Measurements from ENCODE around the gene C19orf53. TPM values are rescaled to one million over a fixed set of nuclear protein-coding genes. Genes with fewer than 3 reads are reported as not detected.

The C19orf53 gene
- total RNA-seq, 4 donors from 2014 or later: 158 to 283 (median 222) TPM

- Histone ChIP-seq H3K27ac (no peak overlapping the region), H3K4me1 (peaks cover 0 to 2% of the 10 kb centered on the region in 2 donors), H3K4me3 (no peak overlapping the region), H3K9me3 (no peaks in the 10 kb centered on the region), H3K36me3 (peaks cover 0 to 85% of the 10 kb centered on the region in 2 donors), H3K27me3 (no peaks in the 10 kb centered on the region)
- DNase-seq (no peak), ATAC-seq (no peak)
- in situ Hi-C loops (cut with MboI; ENCODE audit: low sequenced_read_pairs in 4 of 4) (no loop called here), intact Hi-C loops (cut with DNase I; ENCODE audit: low total_unique reads) (no loop called here)
- no peak for TF ChIP-seq CTCF (IDR thresholded peaks at IDR 0.05 in 4 of 5, conservative IDR thresholded peaks at IDR 0.05 in 1 of 5)
- TF ChIP-seq POLR2A (IDR thresholded peaks at IDR 0.05): no peak
Measured at GRCh38 chr19:13758795-13759194, 15.5 kb upstream of the C19orf53 start.

GRCh38 chr19:13761423-13761822, 12.8 kb upstream of the C19orf53 start:
- Histone ChIP-seq H3K4me1 (peaks cover 8 to 9% of the 10 kb centered on the region in 2 donors), H3K36me3 (peaks cover 0 to 59% of the 10 kb centered on the region in 2 donors), H3K9me3 (no peaks in the 10 kb centered on the region), H3K27me3 (no peaks in the 10 kb centered on the region), H3K4me3 (no peak overlapping the region), H3K27ac (no peak overlapping the region)
- TF ChIP-seq CTCF (IDR thresholded peaks at IDR 0.05 in 4 of 5, conservative IDR thresholded peaks at IDR 0.05 in 1 of 5): no peak
- TF ChIP-seq POLR2A (IDR thresholded peaks at IDR 0.05): no peak
- intact Hi-C loops (cut with DNase I; ENCODE audit: low total_unique reads) (no loop called here), in situ Hi-C loops (cut with MboI; ENCODE audit: low sequenced_read_pairs in 4 of 4) (no loop called here)
- no peak for ATAC-seq
- DNase-seq: no peak

GRCh38 chr19:13762635-13763235, 11.5 kb upstream of the C19orf53 start:
- no peak overlapping the region for H3K27ac ChIP-seq
- no peak for TF ChIP-seq POLR2A (IDR thresholded peaks at IDR 0.05)
- TF ChIP-seq CTCF (IDR thresholded peaks at IDR 0.05 in 4 of 5, conservative IDR thresholded peaks at IDR 0.05 in 1 of 5): no peak
- intact Hi-C loops (cut with DNase I; ENCODE audit: low total_unique reads) (no loop called here), in situ Hi-C loops (cut with MboI; ENCODE audit: low sequenced_read_pairs in 4 of 4) (no loop called here)
- H3K4me3 ChIP-seq: no peak overlapping the region
- ATAC-seq (no peak), DNase-seq (no peak)
- no peaks in the 10 kb centered on the region for H3K9me3 ChIP-seq
- H3K4me1 ChIP-seq: peaks cover 8 to 9% of the 10 kb centered on the region in 2 donors
- H3K36me3 ChIP-seq: peaks cover 0 to 46% of the 10 kb centered on the region in 2 donors
- H3K27me3 ChIP-seq: no peaks in the 10 kb centered on the region

- peaks cover 8 to 9% of the 10 kb centered on the region in 2 donors for H3K4me1 ChIP-seq
- no peak overlapping the region for H3K4me3 ChIP-seq
- no peak for TF ChIP-seq CTCF (IDR thresholded peaks at IDR 0.05 in 4 of 5, conservative IDR thresholded peaks at IDR 0.05 in 1 of 5)
- no peak for TF ChIP-seq POLR2A (IDR thresholded peaks at IDR 0.05)
- H3K9me3 ChIP-seq: no peaks in the 10 kb centered on the region
- intact Hi-C loops (cut with DNase I; ENCODE audit: low total_unique reads): no loop called here
- no peak for ATAC-seq
- peaks cover 0 to 41% of the 10 kb centered on the region in 2 donors for H3K36me3 ChIP-seq
- no peak for DNase-seq
- in situ Hi-C loops (cut with MboI; ENCODE audit: low sequenced_read_pairs in 4 of 4): no loop called here
- H3K27ac ChIP-seq: no peak overlapping the region
- no peaks in the 10 kb centered on the region for H3K27me3 ChIP-seq
Measured at GRCh38 chr19:13763265-13763664, 11.0 kb upstream of the C19orf53 start.
